GM19238 (cell line): ENCODE results near the gene RYR2.

Source experiments
- DNase-seq: peaks from one replicate; pipeline ENCODE4 v3.0.0; 2011; ENCODE audit warnings: low spot score; ENCODE audit not compliant: insufficient read length

RYR2 gene

DNA sequence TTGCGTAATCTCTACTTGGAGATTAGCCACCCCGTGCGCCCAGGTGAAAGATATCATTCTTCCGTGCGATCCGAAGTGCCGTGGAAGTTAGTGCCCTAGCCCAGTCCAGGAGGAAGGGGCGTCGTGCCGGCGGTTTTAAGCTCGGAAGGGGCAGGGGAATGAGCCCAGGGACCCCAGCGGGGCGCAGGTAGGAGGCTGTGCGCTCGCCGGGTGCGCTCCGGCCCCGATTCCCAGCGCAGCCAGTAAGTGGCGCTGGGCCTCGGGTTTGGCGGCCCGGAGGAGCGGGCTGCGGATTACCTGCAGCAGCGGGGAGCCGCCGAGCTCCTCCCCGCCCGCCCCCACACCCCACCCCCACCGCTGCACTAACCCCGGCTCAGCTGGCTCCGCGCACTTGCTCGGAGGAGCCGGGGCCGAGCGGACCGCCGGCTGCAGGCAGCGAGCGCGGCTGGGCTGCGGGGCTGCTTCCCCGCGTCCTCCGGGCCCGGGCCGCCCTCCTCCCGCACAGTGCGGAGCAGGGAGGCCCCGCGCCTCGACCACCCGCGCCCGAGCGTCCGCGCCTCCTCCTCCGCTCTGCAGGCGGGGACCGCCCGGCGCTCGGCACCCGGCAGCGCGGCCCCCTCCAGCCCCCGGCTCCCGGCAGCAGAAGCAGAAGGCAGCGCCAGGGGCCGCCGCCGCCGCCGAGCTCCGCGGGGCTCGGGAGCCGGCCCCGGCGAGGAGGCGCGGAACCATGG, at the start of gene RYR2:
Gene RYR2 (plus strand): TSS at position 390 of the 731 bp plus-strand sequence. CDS start 338 bp downstream, at position 728.
- no peak for DNase-seq

DNA sequence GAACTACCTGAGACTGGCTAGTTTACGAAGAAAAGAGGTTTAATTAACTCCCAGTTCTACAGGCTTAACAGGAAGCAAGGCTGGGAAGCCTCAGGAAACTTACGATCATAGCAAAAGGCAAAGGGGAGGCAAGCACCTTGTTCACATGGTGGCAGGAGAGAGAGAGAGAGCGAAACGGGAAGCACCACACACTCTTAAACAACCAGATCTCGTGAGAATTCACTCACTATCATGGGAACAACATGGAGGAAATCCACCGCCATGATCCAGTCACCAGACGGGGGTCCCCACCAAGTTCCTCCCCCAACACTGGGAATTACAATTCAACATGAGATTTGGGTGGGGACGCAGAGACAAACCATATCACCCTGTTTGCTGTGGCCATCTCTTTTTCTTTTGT, 49.5 kb upstream of the RYR2 start:
- DNase-seq = no peak

DNA sequence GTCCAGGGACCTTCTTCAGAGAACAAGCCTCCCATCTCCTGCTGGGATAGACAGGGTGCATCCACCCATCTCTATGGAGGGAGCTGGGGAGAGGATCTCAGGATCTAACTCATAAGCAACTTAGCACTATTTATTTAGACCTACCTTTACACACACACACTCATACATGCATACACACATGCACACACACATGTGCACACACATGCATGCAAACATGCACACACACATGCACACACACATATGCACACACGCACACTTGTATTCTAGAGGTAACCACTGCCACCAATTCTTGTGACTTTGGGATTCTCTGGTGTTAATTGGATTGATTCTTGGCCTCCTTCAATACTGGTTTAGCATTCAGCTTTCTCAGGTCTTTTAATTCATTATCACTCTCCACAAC, 47.5 kb upstream of the RYR2 start:
- no peak for DNase-seq

DNA sequence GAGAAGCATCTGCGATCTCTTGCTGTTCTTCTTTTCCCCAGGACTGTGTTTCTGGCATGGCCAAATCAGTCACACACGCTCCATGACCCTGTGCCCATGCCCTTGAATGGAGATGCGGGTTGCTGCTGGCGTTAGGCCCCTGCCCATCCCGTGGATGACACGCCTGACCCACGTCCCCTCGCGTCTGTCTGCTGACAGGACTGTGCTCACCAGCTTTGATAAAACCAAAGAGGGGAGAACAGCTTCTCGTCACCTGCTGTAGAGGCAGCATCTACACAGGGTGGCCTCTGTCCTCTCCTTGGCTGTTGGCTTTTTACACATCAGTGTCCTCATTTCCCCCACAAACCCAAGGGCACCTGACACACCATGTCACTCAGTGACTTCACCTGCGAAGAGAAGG, 44.6 kb upstream of the RYR2 start:
- DNase-seq = no peak

DNA sequence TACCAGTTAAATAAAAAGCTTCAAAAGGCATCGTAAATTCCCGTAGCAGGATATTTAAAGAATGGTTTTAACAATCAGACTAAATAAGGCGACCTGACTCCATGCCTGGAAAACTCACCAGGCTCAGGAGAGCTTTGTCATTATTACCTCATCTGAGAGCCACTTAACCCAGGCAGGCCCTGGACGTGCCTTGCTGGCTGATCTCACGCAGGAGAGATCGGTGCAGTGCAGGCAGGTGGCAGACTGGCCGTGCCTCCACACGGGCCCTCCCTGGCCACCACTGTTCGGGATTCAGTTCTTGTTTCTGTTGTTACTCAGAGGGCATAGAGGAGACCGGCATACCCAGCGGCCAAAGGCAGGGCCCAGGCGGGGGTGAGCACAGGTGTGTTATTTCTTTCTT, 44.1 kb upstream of the RYR2 start:
- no peak for DNase-seq

DNA sequence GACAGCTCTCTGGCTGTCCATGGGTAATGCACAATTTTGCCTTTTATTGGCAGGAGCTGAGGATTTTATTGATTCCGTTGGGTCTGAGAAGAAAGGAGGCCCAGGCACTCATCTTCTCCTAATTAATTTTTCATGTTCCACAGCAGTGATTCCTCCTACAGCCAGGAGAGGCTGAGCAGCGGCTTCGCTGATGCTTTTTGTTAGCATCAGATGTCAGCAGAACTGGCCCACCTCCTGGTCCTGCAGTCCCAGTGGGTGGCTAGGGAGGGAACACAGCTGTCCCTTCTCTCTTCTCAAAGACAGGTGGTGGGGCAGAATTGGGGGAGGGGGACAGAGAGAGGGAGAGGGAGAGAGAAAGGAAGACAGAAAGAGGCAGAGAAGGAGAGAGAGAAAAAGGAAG, 43.4 kb upstream of the RYR2 start:
- no peak for DNase-seq

DNA sequence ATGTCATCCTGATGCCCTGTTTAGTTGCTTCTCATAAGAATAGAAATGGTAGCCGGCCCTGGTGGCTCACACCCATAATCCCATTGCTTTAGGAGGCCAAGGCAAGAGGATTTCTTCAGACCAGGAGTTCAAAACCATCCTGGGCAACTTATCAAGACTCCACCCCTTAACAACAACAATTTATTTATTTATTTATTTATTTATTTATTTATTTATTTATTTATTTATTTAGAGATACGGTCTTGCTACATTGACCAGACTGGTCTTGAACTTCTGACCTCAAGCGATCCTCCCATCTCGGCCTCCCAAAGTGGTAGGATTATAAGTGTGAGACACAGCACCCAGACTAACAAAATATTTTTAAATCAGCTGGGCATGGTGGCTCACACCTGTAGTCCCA, 41.8 kb upstream of the RYR2 start:
- DNase-seq = no peak

DNA sequence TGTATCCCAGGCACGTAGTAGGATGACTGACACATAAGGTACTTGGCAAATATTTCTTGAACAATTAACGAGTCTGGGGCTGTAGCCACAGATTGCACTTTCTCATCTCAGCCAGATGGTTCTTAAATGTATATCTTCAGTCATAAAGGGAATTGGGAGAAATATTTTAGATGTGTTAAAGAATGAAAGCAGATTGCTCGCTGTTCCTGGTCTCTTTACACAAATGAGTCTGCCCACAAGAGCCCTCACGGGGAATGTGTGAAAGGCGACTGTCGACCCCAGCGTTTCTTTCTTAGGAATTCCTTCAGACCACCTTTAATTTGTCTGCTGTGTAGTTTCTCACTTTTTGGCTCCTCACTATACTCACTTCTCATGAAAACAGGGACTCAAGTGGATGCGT, 38.5 kb upstream of the RYR2 start:
- no peak for DNase-seq

DNA sequence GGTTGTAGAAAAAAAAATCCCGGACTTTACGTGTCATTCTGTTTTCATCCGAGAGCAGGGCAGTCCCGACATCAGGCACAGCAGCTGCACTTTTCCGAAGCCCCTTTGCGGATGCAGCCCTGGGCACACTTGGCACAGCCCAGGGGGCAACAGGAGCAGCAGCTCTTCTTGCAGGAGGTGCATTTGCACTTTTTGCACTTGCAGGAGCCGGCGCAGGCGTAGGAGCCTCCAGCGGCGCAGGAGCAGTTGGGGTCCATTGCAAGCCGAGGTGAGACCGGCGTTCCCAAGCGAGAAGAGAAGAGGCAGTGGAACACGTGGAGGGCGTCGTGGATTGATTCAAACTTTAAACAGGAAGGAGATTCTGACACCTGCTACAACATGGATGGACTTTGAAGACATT, 37.9 kb upstream of the RYR2 start, which contains the start of gene MT1HL1:
Gene MT1HL1 (minus strand): TSS at position 326 of the 400 bp plus-strand sequence. CDS start 69 bp downstream, at position 257.
- no peak for DNase-seq

DNA sequence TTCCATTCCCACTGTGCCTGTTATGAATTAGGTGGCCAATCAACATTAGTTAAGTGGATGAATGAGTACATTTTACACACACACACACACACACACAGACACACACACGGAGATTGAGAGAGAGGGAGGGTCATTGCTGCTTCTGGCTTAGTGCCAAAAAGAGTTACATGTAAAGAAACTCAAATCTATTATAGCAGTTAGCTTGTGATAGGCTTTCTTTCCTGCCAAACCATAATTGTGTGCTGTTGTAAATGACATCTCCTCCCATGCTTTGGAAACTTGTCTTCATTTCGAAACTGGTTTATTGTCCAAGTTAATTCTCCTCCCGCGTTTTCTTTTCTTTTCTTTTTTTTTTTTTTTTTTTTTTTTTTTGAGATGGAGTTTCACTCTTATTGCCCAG, 36.3 kb upstream of the RYR2 start:
- no peak for DNase-seq

DNA sequence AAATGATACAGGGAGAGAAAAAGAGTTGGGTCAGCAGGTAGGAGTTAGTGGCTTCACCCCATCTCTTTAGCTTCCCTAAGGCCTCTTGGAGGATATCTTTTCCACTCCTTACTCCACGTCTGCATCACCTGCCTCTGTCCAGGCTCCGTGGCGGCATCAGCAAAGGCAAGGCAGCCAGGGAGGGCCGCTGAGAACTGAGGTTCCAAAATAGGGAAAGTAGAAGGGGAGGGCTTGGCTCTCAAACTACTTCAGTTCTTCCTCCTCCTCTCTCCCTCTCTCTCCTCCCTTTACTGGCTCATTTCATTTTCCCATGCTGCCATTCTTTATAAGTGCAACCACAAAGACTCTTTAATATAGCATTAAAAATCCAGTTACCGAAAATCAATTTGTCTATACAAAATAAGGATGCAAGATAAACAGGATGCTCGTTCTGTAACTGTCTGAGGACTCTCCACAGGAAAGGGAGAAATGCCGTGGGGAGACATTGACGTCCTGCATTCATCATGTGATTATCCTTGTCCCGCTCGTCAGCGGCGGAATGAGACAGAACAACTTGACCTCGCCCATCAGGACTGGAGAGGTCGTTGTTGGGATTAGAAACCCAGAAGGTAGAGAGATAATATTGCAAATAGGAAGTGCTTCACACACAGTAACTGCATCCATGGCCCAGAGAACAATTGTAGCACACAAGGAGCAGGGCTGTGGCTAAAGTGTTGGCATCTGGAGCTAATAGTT, 34.7 kb upstream of the RYR2 start:
- DNase-seq = no peak

DNA sequence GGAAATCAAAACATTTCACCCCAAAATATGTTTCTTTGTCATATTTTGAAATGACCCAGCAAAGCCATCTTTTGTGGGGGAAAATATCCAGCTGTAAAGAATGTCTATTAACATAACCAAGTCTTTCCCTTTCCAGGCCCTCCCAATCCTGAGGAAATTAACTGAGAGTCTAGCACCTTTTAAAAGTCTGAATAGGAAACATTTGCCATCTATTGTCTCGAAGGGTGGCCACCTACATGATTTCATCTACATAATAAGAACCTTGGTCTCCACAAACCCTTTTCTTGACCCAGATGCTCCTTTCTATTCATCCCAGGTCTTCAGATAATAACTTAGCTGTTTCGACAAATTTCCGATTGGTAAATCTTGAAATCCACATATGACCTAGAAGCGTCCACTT, 32.4 kb upstream of the RYR2 start:
- DNase-seq = no peak

DNA sequence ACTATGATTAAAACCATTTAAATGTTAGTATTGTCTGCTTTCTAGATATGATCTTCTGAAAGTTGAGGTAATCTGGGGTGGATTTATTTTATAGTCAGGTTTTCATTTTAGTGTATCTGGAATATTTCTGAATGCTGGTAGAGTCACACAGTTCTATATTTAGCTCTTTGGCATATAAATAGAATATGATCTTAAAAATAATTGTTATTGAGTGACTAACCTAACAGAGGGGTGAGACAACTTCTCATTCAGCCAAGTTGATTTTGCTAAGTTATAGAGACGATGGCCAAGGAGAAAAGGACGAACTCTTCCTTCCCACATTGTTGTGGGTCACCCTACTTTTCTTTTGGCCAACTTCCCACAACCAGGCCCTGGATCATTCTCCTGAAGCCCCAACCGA, 30.6 kb upstream of the RYR2 start:
- DNase-seq = no peak

DNA sequence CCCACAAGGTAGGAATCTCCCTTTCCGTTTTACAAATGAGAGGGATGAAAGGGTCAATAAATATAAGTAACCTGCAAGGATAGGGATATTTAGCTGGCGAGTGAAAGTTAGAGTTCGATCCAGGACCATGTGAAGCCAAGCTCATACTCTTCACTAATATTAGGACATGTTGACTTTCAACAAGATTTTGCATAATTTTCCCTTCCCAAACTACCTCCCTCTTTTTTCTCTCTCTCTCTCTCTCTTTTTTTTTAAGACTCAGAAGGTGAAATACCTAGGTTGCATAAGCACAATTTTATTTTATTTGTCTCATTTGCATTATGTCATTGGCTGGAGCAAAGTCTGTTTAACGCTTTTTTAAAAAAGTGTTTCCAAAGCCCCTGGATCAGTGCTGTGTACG, 29.6 kb upstream of the RYR2 start:
- no peak for DNase-seq

DNA sequence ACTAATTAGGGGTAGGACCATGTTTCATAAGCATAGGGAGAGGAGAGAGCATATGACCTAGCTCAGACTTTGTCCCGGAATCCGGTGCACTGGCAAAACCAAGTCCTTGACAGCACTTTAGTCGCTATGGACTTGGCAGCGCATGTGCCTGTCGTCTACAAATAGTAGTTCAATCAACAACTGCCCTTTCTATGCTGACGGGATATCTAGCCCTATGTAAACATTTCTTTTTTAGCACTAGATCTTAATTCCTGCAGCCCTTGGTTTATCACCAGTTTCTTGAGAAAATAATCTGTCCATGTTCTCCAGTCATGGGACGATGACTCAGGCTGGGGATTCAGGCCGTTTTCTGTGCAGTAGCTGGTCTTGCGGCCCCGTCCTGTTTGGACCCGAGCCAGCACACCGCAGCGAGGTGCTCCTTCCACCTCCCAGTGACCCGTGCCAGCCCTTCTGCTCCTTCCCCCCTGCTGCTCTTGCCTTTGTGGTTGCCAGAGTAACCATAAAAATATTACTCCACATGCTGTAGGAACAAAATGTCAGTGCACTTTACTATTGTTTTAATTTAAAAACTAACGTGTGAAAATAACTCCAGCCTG, 29.1 kb upstream of the RYR2 start:
- DNase-seq = no peak

DNA sequence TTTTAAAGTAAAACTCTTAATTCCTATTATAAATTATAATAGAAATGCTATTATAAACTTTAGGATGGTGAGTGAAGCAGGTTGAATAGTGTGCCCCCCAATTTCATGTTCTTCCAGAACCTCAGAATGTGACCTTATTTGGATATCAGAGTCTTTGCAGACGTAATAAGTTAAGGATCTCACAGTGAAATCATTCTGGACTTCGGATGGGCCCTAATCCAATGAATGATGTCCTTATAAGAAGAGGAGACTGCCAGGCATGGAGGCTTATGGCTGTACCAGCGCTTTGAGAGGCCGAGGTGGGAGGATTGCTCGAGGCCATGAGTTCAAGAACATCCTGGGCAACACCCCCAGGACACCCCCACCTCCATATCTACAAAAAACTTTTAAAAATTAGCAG, 28.4 kb upstream of the RYR2 start:
- no peak for DNase-seq

DNA sequence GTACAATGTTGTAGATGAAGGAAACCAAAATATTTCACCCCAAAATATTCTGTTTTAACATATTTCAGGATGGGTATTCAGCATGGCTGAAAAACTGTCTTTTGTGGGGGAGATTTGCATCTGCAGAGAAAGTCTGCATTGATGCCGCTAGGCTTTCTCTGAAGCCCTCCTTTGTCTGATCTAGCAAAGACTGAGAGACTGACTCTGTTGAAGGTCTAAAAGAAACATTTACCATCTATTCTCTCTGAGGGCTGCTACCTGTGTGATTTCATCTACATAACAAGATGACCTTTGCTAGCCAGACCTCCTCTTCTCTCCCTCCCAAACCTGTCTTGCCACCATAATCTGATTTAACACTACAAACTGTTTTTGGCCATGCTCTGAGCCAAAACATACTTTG, 25.4 kb upstream of the RYR2 start:
- no peak for DNase-seq

DNA sequence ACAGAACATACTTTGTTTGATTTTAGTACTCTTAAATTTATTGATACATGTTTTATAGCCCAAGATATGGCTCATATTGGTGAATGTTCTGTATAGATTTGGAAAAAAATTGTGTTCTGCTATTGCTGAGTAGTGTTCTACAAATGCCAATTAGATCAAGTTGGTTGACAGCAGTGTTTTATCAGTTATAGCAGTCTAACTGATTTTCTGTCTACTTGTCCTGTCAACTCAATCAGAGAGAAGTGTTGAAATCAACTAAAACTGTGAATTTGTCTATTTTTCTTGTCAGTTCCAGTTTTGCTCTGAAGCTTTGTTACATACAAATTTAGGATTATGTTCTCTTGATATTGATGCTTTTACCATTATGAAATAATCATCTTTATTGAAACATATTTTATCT, 23.1 kb upstream of the RYR2 start:
- no peak for DNase-seq

DNA sequence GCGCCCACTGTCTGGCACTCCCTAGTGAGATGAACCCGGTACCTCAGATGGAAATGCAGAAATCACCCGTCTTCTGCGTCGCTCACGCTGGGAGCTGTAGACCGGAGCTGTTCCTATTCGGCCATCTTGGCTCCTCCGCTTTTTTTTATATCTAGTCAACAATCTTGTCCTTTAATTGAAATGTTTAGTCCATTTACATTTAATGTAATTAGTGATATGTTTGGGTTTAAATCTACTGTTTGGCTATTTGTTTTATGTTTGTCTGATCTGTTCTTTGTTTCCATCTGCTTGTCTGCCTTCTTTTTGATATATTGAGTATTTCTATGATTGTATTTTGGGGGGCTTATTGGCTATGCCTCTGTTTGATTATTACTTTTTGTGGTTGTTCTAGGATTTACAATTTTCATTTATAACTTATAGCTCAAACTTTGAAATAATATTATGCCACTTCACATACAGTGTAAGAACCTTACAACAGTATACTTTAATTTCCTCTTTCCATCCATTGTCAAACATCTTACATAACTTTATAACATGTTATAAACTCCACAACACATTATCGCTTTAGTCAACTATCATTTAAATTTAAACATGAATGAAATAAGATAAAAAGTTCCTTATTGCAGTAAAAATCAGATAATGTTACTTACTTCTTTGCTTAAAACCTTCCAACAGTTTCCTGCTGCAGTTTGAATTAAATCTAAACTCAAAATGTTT, 16.5 kb upstream of the RYR2 start:
- no peak for DNase-seq

DNA sequence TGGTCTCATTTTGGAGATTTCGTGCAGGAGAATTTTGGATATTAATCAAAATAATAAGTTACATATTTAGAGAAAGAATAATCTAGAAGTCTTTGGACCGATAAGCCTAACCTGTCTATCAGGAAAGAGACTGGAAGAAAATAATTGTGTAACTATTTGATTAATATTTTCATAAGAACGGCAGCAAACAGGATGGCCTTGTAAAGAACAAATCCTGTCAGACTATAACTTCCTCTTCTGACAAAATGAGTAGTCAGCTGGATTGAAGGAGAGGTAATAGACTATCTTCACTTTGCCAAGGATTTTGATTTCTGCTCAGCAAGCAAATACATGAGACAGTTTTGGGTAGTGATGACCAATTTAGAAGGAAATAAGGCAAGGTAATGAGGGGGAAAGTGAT, 12.7 kb upstream of the RYR2 start:
- DNase-seq = no peak

DNA sequence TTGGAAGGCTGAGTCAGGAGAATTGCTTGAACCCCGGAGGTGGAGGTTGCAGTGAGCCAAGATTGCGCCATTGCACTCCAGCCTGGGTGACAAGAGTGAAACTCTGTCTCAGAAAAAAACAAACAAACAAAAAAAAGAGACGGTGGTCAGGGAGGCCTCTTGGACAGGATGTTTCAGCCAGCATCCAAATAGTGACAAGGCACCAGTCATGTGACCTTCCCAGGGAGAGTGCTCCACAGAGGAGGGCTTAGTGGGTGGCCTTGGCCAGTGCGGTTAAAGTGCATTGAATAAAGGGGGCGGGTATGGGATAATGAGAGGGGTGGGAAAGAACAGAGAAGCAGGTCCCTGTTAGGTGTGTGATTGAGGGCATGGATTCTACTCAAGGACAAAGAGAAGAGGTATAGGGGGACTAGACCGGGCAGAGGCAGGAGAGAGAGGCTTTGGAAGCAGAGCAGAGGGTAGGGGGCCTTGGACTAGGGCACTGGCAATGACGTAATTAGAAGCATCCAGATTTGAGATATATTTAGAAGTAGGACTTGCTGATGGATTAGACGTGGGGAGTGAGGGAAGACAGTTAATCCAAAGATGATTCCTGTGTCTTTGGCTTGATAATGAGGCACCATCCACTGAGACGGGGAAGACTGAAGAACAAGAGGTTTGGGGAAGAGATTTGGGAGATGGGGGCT, 12.0 kb upstream of the RYR2 start:
- no peak for DNase-seq
